Heart right ventricle (tissue), 16 donors: ENCODE data around the gene ASB13. TPM values are rescaled to one million over a fixed set of nuclear protein-coding genes. Genes with fewer than 3 reads are reported as not detected.

Experiments used
- ATAC-seq, 8 donors: fragments of 200-7000 bp; cut with Tn5 transposase; one replicate each; pipeline ENCODE4 v1.9.1; 2020; ENCODE audit warnings: mild to moderate bottlenecking in 8 of 8, moderate library complexity in 8 of 8, moderate number of reproducible peaks in 1 of 8
- DNase-seq, 2 donors: peaks; one replicate each; pipeline ENCODE4 v3.0.0-alpha.2; 2020
- H3K27ac ChIP-seq, 10 donors: fragments of 200-600 bp; sonication (generic) in 2 of 10; one replicate each; pipeline versions ENCODE4 v1.5.0 to v1.8.0; 2020 to 2022; ENCODE audit warnings: mild to moderate bottlenecking in 3 of 10
- H3K27me3 ChIP-seq, 7 donors: fragments of 200-600 bp; one replicate each; pipeline ENCODE4 v1.8.0; 2021 to 2022; ENCODE audit warnings: mild to moderate bottlenecking in 2 of 7
- H3K36me3 ChIP-seq, 9 donors: fragments of 200-600 bp; sonication (generic) in 1 of 9; one replicate each; pipeline versions ENCODE4 v1.5.0 to v1.8.0; 2020 to 2022; ENCODE audit warnings: mild to moderate bottlenecking in 2 of 9
- H3K4me1 ChIP-seq, 9 donors: fragments of 200-600 bp; sonication (generic) in 1 of 9; one replicate each; pipeline versions ENCODE4 v1.5.0 to v1.8.0; 2020 to 2022; ENCODE audit warnings: mild to moderate bottlenecking in 4 of 9
- H3K4me3 ChIP-seq, 10 donors: fragments of 200-600 bp; sonication (generic) in 2 of 10; one replicate each; pipeline versions ENCODE4 v1.5.0 to v1.8.0; 2020 to 2022; ENCODE audit warnings: mild to moderate bottlenecking in 7 of 10, moderate library complexity in 2 of 10
- H3K9me3 ChIP-seq, 11 donors: fragments of 200-600 bp in 10 of 11; sonication (generic) in 2 of 11; one replicate each; pipeline versions ENCODE4 v1.5.0 to v1.8.0; 2013 to 2022; ENCODE audit warnings: mild to moderate bottlenecking in 2 of 11, control low read depth in 1 of 11, moderate library complexity in 1 of 11
- WGBS, 2 donors: extraction: QIAGEN DNeasy Blood & Tissue Kit; methylation state at CpG; one replicate each; pipeline ENCODE4 v1.1.7; 2013; ENCODE audit warnings: inconsistent platforms in 1 of 2; 5-methylcytosine and 5-hydroxymethylcytosine counted together
- intact Hi-C, 10 donors: fragments of 100-400 bp; cut with DNase I; formaldehyde crosslinking; loops; one replicate each; pipeline versions ENCODE4 v1.11.1 to v1.14.2; 2022
- polyA plus RNA-seq, 2 donors: library from polyadenylated mRNA; stranded (reverse); fragments of 200-250 nt; gene quantifications; one replicate each; pipeline ENCODE4 v1.2.3, GENCODE V29; 2013
- total RNA-seq, 10 donors: library from RNA; stranded (reverse); fragmentation: NEBNext Ultra II Directional in 3 of 10; extraction: Animal tissue kit (Norgen Biotek cat#: 25700) in 3 of 10; gene quantifications; one replicate each; pipeline versions ENCODE4 v1.2.1 to v1.2.4, GENCODE V29; 2021 to 2023
- TF ChIP-seq, protein P1 (sequence below), 9 donors: fragments of 200-600 bp; sonication (generic) in 2 of 9; IDR thresholded peaks; one replicate each; pipeline versions ENCODE4 v1.5.0 to v1.8.0; 2021 to 2022; ENCODE audit warnings: antibody characterized with exemption in 9 of 9, mild to moderate bottlenecking in 5 of 9, moderate library complexity in 1 of 9
- donor health status: Arrhythmogenic right ventricular cardiomyopathy.
- donor health status: ischemic (EF 13 %, LVEDD 7.1; RV severe dilation, severe dysfunction).
- donor health status: healthy with polysubstance abuse.
- donor health status: DM: no; HTN: yes; CAD: no.
- donor health status: DM: no; HTN: no; CAD: no.
- donor health status: ischemic (EF 25% LVEDD 6.9; RV normal size, moderate dysfunction).
- donor health status: ischemic (EF 25% LVEDD 5.7; RV mildly dilated, moderate dysfunction).
- donor health status: healthy.
- donor health status: DM: yes; HTN: yes; CAD: no.
- donor health status: Ischemic cardiomyopathy.
- donor health status: ischemic (EF 35%, LVEDD 5.7; RV mildly dilated, moderate dysfunction).
- donor health status: nonischemic (EF 11% LVEDD 7.7; RV severe dilation, severe dysfunction).
- donor health status: DM: yes; HTN: yes; CAD: no.
- donor health status: PGD.
- donor health status: ischemic (EF 29% LVEDD 5.4; RV normal size, mild dysfunction).
- donor health status: nonischemic (EF 23%, LVEDD 6.1; RV moderate dilation, normal function).

Gene ASB13
- total and polyA plus RNA-seq, 12 donors = 8.4 to 18.0 (median 13.4) TPM

DNA sequence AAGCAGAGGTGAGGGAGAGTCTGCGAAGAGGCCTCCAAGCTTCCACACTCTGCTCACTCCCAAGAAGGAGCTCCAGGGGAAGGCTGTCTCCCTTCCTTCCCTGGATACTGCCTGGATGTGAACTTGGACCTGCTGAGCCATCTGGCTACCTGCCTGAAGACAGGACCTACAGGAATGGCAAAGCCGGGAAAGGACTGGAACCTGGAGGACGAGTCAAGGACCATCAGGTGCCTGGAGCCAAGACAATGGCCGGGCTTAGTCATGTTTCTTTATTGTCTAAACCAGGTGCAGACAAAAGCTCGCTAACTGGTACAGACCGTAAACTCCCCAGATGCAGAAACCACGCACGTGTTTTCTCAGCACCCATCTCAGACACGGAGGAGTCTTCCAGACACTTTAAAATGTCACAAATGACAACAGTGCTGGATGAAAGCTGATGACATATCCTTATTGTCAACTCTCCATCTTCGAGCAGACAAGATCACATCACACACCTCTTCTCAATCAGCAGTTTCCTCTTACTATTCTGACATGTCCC is 12.1 kb downstream of the ASB13 start:
- H3K4me1 ChIP-seq = peaks cover 0 to 8% (median 0%) of the 10 kb centered on the region in 9 donors
- TF ChIP-seq, protein P1, sequence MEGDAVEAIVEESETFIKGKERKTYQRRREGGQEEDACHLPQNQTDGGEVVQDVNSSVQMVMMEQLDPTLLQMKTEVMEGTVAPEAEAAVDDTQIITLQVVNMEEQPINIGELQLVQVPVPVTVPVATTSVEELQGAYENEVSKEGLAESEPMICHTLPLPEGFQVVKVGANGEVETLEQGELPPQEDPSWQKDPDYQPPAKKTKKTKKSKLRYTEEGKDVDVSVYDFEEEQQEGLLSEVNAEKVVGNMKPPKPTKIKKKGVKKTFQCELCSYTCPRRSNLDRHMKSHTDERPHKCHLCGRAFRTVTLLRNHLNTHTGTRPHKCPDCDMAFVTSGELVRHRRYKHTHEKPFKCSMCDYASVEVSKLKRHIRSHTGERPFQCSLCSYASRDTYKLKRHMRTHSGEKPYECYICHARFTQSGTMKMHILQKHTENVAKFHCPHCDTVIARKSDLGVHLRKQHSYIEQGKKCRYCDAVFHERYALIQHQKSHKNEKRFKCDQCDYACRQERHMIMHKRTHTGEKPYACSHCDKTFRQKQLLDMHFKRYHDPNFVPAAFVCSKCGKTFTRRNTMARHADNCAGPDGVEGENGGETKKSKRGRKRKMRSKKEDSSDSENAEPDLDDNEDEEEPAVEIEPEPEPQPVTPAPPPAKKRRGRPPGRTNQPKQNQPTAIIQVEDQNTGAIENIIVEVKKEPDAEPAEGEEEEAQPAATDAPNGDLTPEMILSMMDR (IDR thresholded peaks at IDR 0.05) = no peak
- WGBS, 2 donors = 88 to 91% methylated on average over 10 of the region's 10 CpGs
- intact Hi-C loops = no loop called here
- H3K27me3 ChIP-seq = no peaks in the 10 kb centered on the region
- no peak for ATAC-seq
- H3K27ac ChIP-seq = no peak overlapping the region
- no peaks in the 10 kb centered on the region for H3K9me3 ChIP-seq
- no peak overlapping the region for H3K4me3 ChIP-seq
- DNase-seq = no peak
- H3K36me3 ChIP-seq = peaks cover 0 to 32% (median 0%) of the 10 kb centered on the region in 9 donors

DNA sequence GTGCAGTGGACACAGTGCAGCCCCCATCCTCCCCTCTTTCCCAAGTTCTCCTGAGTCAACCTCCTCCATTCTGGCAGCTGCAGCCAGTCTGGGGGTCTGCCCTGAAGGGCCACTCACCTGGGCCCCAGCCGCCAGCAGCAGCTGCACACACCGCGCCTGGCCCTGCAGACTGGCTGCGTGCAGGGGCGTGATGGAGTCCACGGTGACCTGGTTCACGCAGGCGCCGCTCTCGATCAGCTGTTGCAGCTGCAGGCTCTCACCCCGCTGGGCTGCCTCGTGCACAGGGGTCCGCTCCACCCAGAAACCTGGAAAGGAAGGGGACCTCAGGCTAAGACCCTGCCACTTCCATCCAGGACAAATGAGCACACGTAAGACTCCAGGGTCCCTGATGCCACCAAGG is 13.6 kb downstream of the ASB13 start:
- H3K27me3 ChIP-seq = no peaks in the 10 kb centered on the region
- H3K27ac ChIP-seq = peak overlapping the region in 2 of 10 donors; percentile 5 to 21
- H3K4me3 ChIP-seq = no peak overlapping the region
- DNase-seq (no peak), ATAC-seq (peak in 2 of 8 donors; percentile 19 to 20)
- H3K36me3 ChIP-seq = peaks cover 0 to 41% (median under 1%) of the 10 kb centered on the region in 9 donors
- peaks cover 0 to 8% (median 0%) of the 10 kb centered on the region in 9 donors for H3K4me1 ChIP-seq
- no peaks in the 10 kb centered on the region for H3K9me3 ChIP-seq
- 96 to 98% methylated on average over 14 of the region's 14 CpGs for WGBS, 2 donors
- TF ChIP-seq, protein P1 (IDR thresholded peaks at IDR 0.05) = no peak
- intact Hi-C loops = no loop called here

DNA sequence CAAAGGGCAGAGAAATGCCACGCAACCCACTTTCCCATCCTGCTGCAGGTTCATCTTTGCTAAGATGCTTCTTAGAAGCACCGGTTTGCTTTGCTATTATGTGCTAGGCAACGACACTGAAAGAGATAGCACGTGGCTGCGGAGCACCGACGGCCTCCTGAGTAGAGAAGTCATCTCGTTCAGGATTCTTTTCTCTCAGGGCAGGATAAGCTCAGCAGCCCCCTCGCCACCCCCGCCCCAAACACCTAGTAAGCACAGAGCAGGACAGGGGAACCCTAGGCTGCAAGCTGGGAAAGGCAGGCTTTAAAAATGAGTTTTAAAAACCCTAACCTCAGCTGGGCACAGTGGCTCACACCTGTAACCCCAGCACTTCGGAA is 15.0 kb downstream of the ASB13 start:
- TF ChIP-seq, protein P1 (IDR thresholded peaks at IDR 0.05) = no peak
- Histone ChIP-seq H3K27me3 (no peaks in the 10 kb centered on the region), H3K4me3 (no peak overlapping the region), H3K27ac (peak overlapping the region in 1 of 10 donors; percentile 33), H3K9me3 (no peaks in the 10 kb centered on the region), H3K4me1 (peaks cover 0 to 21% (median 6%) of the 10 kb centered on the region in 9 donors), H3K36me3 (peaks cover 0 to 48% (median 5%) of the 10 kb centered on the region in 9 donors)
- DNase-seq (no peak), ATAC-seq (no peak)
- intact Hi-C loops = no loop called here
- WGBS, 2 donors = 91 to 95% methylated on average over 11 of the region's 11 CpGs

DNA sequence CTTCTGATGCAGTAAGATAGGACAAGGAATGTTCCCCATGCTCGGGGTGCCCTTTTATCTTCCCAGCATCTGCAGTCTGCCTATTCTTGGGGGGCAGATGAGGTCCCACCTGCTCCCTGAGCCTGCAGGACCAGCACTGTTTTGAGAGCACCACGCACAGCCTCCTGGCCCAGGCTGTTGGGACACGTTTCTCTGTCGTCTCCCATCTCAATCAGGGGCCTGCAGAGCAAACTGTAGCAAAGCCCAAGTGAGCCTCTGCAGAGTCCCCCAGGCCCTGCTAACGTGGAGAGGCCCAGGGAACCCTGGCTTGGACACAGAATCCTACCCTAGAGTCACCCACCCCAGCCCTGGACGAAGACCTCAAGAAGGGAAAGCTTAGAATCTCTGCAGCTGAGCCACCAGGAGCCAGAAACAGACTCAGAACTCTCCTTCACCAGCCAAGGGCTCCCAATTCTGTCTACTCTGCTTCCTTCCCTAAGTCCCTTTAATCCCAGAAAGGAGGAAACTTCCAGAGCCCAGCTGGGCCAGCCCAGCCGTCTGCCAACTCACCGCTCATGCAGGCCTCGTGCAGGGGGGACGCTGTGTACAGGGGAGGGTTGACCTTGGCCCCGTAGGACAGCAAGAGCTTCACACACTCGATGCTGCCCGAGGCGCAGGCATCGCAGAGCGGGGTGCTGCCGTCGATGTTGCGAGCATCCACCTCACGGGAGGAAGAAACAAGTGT is 15.6 kb downstream of the ASB13 start:
- peaks cover 0 to 26% (median 11%) of the 10 kb centered on the region in 9 donors for H3K4me1 ChIP-seq
- WGBS, 2 donors = 90 to 93% methylated on average over 20 of the region's 20 CpGs
- ATAC-seq (peak in 2 of 8 donors; percentile 18 to 19), DNase-seq (no peak)
- H3K27ac ChIP-seq = peak overlapping the region in 1 of 10 donors; percentile 33
- no peak overlapping the region for H3K4me3 ChIP-seq
- peaks cover 0 to 47% (median 5%) of the 10 kb centered on the region in 9 donors for H3K36me3 ChIP-seq
- intact Hi-C loops = no loop called here
- TF ChIP-seq, protein P1 (IDR thresholded peaks at IDR 0.05) = no peak
- no peaks in the 10 kb centered on the region for H3K9me3 ChIP-seq
- no peaks in the 10 kb centered on the region for H3K27me3 ChIP-seq
